GM10248 (cell line): ENCODE results near the gene ZNF521.
"Not testable (repeated sequence)": the region's sequence is repeated elsewhere in the genome, so short reads cannot be mapped to it uniquely, and the experiment has no call there.

Source experiments
- CTCF ChIA-PET: fragments of 300-600 bp; sonication (Branson Sonifier 250); formaldehyde crosslinking; extraction: SDS; loops from one replicate; lab custom pipeline; 2021; ENCODE audit warnings: antibody characterized with exemption; lab: Yijun Ruan, JAX
- POLR2A ChIA-PET: fragments of 350-650 bp; sonication (Branson Sonifier 250); formaldehyde crosslinking; extraction: SDS; loops from one replicate; lab custom pipeline; 2020; ENCODE audit warnings: antibody characterized with exemption; lab: Yijun Ruan, JAX
- DNase-seq: peaks from one replicate; pipeline ENCODE4 v3.0.0; 2012; ENCODE audit errors: extremely low spot score
- CTCF ChIP-seq: IDR thresholded peaks from 2 replicates; pipeline ENCODE4 v1.5.1; 2012; ENCODE audit warnings: mild to moderate bottlenecking, low read depth; ENCODE audit errors: extremely low read depth, missing control alignments, control extremely low read depth

Gene ZNF521

GRCh38 chr18:25038261-25038660 is 313.7 kb downstream of the ZNF521 start:
- ChIA-PET CTCF (no interaction called here), POLR2A (no interaction called here)
- no peak for TF ChIP-seq CTCF
- no peak for DNase-seq

GRCh38 chr18:25033747-25034471 is 318.1 kb downstream of the ZNF521 start:
- no peak for TF ChIP-seq CTCF
- ChIA-PET CTCF (no interaction called here), POLR2A (no interaction called here)
- no peak for DNase-seq

DNA sequence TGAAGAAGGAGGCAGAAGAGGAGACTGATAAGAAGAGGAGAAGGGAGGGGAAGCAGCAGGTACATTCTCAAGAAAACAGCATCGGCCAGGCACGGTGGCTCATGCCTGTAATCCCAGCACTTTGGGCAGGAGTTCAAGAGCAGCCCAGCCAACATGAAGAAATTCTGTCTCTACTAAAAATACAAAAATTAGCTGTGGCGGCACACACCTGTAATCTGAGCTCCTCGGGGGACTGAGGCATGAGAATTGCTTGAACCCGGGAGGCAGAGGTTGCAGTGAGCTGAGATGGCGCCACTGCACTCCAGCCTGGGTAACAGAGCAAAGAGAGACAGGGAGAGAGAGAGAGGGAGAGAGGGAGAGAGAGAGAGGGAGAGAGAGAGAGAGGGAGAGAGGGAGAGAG is 318.8 kb downstream of the ZNF521 start:
- DNase-seq, POLR2A ChIA-PET: not testable (repeated sequence)

GRCh38 chr18:25029802-25030201 is 322.2 kb downstream of the ZNF521 start:
- ChIA-PET CTCF (no interaction called here), POLR2A (no interaction called here)
- DNase-seq = no peak
- no peak for TF ChIP-seq CTCF

More for the DNA sequence above, 318.8 kb downstream of the ZNF521 start:
- CTCF ChIA-PET = not testable (repeated sequence)

- no peak for TF ChIP-seq CTCF
- ChIA-PET POLR2A (no interaction called here), CTCF (interaction anchor here (1.1 kb wide), 1 partner anchor 10 kb away, joined by 3 read pairs; no protein-coding TSS in a partner anchor)
- no peak for DNase-seq
Observed at GRCh38 chr18:25019931-25020330, 332.0 kb downstream of the ZNF521 start.

DNA sequence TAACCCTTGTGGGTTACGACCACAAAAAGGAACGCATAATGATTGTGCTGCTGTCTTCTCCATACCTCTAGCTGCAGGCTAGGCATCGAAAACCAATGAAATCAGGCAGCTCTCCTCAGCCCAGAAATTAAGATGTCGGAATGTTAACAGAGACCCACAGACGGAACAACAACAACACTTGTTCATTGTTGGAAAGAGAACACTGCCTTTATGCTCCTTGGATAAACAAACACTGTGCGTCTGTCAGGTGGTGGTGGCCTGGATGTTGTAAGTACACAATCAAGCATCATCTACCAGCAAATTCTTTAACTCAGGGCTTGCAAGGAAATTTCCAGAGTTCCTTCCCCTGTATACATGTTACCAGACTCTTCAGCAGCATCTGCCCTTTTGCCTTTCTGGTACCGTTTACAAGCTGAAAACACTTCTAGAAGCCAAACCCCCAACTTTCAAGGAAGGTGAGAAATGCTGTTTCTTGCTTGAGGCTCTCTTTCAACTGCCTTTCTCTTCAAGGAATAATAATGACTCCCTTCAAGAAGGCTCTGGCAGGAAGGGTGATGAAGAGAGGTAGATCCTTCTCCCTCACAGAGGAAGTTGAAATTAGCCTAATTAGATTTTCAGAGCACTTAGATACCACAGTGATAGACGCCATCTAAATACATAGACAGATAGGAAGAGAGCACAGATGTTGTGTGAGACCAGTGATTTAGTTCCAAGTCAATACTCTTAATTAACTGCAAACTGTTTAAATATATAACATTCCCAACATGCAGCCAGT is 332.7 kb downstream of the ZNF521 start:
- CTCF ChIA-PET = interaction anchor here (0.9 to 1.9 kb wide), 3 partner anchors 9 to 49 kb away, joined by 3 to 4 read pairs (median 3); no protein-coding TSS in a partner anchor
- POLR2A ChIA-PET = no interaction called here
- TF ChIP-seq CTCF = no peak
- DNase-seq = no peak

DNA sequence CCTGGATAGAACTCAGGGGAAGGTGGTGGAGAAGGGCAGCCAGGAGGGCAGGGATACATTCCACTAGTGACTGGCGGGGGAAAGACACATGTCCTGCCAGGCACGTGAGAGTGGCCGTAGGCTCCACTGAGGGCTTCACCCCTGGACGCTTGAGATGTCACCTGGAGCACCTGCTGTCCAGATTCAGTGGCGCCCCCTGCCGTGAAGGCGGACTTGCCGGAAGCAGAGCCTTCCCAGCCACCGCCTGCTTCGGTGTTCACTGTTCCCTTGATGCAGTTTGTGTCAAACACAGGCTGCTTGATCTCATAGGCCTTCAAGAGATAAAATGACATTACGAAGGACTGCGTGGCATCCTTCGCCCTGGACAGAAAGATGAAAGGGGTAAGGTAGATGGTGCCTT is 335.3 kb downstream of the ZNF521 start:
- ChIA-PET CTCF (interaction anchor here (1.0 kb wide), 1 partner anchor 12 kb away, joined by 3 read pairs; no protein-coding TSS in a partner anchor), POLR2A (no interaction called here)
- DNase-seq = no peak

More for the DNA sequence above, 335.3 kb downstream of the ZNF521 start:
- no peak for TF ChIP-seq CTCF
